ENCODE results near the gene UFD1.

DNA sequence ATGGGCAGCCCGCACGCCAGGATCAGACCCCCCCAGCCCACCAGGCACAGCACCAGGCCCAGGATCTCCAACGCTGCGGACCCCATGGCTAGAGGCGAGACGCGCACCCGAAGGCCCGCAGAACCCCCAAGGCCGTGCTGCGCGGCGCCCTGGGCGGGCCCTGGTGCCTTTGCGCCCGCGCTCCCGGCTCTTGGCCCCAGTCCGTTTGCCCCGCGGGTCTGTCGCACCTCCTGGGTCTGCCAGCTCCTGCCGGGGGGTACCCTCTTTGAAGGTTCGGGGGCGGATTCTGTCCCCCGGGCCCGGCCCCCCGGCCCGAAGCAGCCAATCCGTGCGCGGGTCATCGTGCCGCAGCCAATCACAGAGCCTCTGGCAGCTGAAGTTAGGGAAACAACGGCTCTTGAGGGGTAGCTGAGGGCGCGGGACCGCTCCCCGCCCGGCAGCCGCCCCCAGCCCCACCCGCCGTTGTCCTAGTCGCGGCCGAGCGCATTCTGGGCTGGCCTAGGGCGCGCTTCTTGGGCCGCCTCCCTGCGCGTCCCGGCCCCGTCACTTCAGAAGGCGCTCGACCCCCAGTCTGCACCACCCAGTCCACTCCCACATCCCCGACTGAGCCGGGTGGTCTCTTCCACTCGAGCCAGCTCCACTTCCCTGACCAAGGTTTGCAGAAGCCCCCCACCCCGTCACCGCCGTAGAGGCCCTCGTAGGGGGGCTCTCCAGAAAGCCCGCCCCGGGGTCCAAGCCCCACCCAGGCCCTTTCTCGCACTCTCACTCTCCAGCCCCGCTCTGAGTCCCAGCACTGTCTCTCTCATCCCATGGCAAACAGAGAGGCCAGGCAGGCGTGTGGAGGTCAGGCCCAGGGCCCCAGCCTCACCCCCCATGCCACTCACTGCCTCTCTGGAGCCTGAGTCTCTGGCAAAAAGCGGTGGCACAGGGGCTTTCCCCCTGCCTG is 45.5 kb upstream of the UFD1 start, which contains the start of gene CLDN5:
- TF ChIP-seq, protein P1, sequence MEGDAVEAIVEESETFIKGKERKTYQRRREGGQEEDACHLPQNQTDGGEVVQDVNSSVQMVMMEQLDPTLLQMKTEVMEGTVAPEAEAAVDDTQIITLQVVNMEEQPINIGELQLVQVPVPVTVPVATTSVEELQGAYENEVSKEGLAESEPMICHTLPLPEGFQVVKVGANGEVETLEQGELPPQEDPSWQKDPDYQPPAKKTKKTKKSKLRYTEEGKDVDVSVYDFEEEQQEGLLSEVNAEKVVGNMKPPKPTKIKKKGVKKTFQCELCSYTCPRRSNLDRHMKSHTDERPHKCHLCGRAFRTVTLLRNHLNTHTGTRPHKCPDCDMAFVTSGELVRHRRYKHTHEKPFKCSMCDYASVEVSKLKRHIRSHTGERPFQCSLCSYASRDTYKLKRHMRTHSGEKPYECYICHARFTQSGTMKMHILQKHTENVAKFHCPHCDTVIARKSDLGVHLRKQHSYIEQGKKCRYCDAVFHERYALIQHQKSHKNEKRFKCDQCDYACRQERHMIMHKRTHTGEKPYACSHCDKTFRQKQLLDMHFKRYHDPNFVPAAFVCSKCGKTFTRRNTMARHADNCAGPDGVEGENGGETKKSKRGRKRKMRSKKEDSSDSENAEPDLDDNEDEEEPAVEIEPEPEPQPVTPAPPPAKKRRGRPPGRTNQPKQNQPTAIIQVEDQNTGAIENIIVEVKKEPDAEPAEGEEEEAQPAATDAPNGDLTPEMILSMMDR (IDR thresholded peaks at IDR 0.05) = no peak
- TF ChIP-seq EZH2phosphoT487 (IDR thresholded peaks at IDR 0.05) (no peak), EZH2 (IDR thresholded peaks at IDR 0.05) (no peak)
